ENCODE measurements around the gene CALCOCO1. TPM values are rescaled to one million over a fixed set of nuclear protein-coding genes. Genes with fewer than 3 reads are reported as not detected.
A peak's percentile ranks its signal among the peaks of the same experiment; 100 is the strongest.

CALCOCO1 gene
- total and polyA plus RNA-seq, 9 of the 15 experiments (the other 6 are each of a cell fraction or from before 2014, with no cell fraction given), result 1.9 to 31.8 (median 11.0) TPM

DNA sequence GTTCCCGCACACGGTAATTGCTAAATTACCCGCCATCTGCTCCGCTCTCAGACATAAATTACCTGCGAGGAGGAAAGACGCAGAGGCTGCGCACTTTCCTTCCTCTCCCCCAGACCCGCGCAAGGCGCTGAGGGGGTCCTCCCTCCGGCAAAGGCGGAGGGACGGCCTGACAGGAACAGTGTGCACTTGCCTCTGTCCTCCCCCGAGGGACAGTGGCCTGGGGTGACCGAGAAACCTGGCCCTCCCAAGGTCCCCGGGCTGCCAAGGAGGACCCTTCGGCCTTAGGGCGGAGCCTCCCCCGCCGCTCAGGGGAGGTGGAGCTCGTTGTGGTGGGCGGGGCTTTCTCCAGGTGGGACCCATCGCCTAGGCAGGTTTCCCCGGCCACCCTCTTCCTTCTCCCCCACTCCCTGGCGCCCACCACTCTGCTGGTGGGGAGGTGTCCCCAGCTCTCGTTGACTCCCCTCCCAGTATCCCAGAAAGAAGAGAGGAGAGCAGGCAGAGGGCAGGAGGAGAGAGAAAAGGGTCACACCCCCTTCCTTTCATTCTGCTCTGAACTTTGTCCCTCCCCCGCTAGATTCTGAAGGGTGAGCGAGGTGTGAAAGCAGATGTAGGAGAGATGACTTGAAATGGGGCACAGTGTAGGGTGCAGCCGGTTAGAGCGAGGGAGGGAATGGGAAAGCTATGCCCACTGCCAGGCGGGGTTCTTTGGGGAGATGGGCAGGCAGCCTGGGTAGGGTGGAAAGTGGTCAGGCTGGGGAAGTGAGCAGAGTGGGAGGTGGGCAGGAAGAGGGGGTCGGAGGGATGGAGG, 11.4 kb upstream of the CALCOCO1 start:
- BruUV-seq (replicated peaks), result no TSS peak
- TF ChIP-seq ZNF24 (IDR thresholded peaks at IDR 0.05) (no peak), NRF1 (conservative IDR thresholded peaks at IDR 0.05 in 1 of 2, IDR thresholded peaks at IDR 0.05 in 1 of 2) (peak in 1 of 2 experiments; percentile 20; a peak in 1 of 4 replicates), MAZ (CRISPR knock-in tag; conservative IDR thresholded peaks at IDR 0.05 in 1 of 2, IDR thresholded peaks at IDR 0.05 in 1 of 2) (no peak), ZNF224 (CRISPR knock-in tag; IDR thresholded peaks at IDR 0.05) (no peak), ZNF644 (tag; IDR thresholded peaks at IDR 0.05; ENCODE audit: low read depth) (no peak), SREBF1 (IDR thresholded peaks at IDR 0.05; ENCODE audit: borderline replicate concordance, low read depth, low read length) (no peak)
- TF ChIP-seq, protein P1, sequence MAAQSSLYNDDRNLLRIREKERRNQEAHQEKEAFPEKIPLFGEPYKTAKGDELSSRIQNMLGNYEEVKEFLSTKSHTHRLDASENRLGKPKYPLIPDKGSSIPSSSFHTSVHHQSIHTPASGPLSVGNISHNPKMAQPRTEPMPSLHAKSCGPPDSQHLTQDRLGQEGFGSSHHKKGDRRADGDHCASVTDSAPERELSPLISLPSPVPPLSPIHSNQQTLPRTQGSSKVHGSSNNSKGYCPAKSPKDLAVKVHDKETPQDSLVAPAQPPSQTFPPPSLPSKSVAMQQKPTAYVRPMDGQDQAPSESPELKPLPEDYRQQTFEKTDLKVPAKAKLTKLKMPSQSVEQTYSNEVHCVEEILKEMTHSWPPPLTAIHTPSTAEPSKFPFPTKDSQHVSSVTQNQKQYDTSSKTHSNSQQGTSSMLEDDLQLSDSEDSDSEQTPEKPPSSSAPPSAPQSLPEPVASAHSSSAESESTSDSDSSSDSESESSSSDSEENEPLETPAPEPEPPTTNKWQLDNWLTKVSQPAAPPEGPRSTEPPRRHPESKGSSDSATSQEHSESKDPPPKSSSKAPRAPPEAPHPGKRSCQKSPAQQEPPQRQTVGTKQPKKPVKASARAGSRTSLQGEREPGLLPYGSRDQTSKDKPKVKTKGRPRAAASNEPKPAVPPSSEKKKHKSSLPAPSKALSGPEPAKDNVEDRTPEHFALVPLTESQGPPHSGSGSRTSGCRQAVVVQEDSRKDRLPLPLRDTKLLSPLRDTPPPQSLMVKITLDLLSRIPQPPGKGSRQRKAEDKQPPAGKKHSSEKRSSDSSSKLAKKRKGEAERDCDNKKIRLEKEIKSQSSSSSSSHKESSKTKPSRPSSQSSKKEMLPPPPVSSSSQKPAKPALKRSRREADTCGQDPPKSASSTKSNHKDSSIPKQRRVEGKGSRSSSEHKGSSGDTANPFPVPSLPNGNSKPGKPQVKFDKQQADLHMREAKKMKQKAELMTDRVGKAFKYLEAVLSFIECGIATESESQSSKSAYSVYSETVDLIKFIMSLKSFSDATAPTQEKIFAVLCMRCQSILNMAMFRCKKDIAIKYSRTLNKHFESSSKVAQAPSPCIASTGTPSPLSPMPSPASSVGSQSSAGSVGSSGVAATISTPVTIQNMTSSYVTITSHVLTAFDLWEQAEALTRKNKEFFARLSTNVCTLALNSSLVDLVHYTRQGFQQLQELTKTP (IDR thresholded peaks at IDR 0.05; ENCODE audit: low read depth in 1 of 2, partially characterized antibody in 2 of 2), result no peak
- ChIA-PET POLR2A (interaction anchor here (0.6 to 1.1 kb wide), 4 partner anchors 11 to 456 kb away, joined by 3 to 4 read pairs (median 4); no protein-coding TSS in a partner anchor), CTCF (ENCODE audit: low intra/inter-chr PET ratio) (interaction anchor here (0.7 kb wide), 1 partner anchor 25 kb away, joined by 3 read pairs; no protein-coding TSS in a partner anchor)
- no peaks in the 10 kb centered on the region for H3K9me3 ChIP-seq (replicated peaks; ENCODE audit: control insufficient read depth, insufficient read depth, low read depth, low read length)
- ATAC-seq (peak; percentile 71), FAIRE-seq (no peak), DNase-seq (ENCODE audit: extremely low read depth in 1 of 4, low spot score in 3 of 4) (peak in 3 of 4 experiments; percentile 37 to 70 (median 68))
- peaks cover 61 to 76% of the 10 kb centered on the region in 2 experiments for H3K27me3 ChIP-seq (ENCODE audit: control insufficient read depth in 2 of 2, insufficient read depth in 2 of 2, low read length in 2 of 2)
- H3K9ac ChIP-seq (ENCODE audit: insufficient read depth in 1 of 2, low read depth in 2 of 2, low read length in 2 of 2), result peak overlapping the region in 1 of 2 experiments; percentile 46; a peak in 1 of 4 replicates
- H3K4me1 ChIP-seq (replicated peaks in 1 of 2; ENCODE audit: control insufficient read depth in 2 of 2, insufficient read depth in 2 of 2, low read length in 2 of 2), result peaks cover 0 to 15% of the 10 kb centered on the region in 2 experiments; a peak in 4 of 5 replicates
- no peak overlapping the region for H3K27ac ChIP-seq (ENCODE audit: extremely low read depth, low read depth, low read length)
- WGBS (ENCODE audit: insufficient coverage, low coverage, missing lambda C conversion rate), result 8% methylated on average over 19 of the region's 32 CpGs
- in situ Hi-C loops (cut with MboI), result no loop called here
- H3K79me2 ChIP-seq (ENCODE audit: control insufficient read depth, insufficient read depth, low read length), result no peaks in the 10 kb centered on the region
- no peaks in the 10 kb centered on the region for H3K36me3 ChIP-seq (ENCODE audit: control insufficient read depth, insufficient read depth, low read length)
- peaks cover 12% of the 10 kb centered on the region for H4K20me1 ChIP-seq (replicated peaks; ENCODE audit: control insufficient read depth, insufficient read depth, low read length)
- intact Hi-C loops (cut with micrococcal nuclease), result no loop called here
- H3K4me3 ChIP-seq, result no peak overlapping the region
- no peaks in the 10 kb centered on the region for H3K9me1 ChIP-seq (ENCODE audit: control insufficient read depth, insufficient read depth, low read length)
- H3K4me2 ChIP-seq (ENCODE audit: insufficient read depth, low read length), result no peak overlapping the region
- 0 out of 2 replicates have a peak overlapping the region, but pooled peaks have one; percentile 23 for H2AFZ ChIP-seq (ENCODE audit: low read depth, low read length)
